GM19328 (cell line): ENCODE measurements around the gene CWC25.

Experiments used
- ATAC-seq: cut with Tn5 transposase; IDR thresholded peaks from one replicate; pipeline ENCODE4 v1.9.1; 2021; ENCODE audit warnings: mild to moderate bottlenecking, moderate library complexity; ENCODE audit not compliant: unreplicated experiment

The CWC25 gene

DNA sequence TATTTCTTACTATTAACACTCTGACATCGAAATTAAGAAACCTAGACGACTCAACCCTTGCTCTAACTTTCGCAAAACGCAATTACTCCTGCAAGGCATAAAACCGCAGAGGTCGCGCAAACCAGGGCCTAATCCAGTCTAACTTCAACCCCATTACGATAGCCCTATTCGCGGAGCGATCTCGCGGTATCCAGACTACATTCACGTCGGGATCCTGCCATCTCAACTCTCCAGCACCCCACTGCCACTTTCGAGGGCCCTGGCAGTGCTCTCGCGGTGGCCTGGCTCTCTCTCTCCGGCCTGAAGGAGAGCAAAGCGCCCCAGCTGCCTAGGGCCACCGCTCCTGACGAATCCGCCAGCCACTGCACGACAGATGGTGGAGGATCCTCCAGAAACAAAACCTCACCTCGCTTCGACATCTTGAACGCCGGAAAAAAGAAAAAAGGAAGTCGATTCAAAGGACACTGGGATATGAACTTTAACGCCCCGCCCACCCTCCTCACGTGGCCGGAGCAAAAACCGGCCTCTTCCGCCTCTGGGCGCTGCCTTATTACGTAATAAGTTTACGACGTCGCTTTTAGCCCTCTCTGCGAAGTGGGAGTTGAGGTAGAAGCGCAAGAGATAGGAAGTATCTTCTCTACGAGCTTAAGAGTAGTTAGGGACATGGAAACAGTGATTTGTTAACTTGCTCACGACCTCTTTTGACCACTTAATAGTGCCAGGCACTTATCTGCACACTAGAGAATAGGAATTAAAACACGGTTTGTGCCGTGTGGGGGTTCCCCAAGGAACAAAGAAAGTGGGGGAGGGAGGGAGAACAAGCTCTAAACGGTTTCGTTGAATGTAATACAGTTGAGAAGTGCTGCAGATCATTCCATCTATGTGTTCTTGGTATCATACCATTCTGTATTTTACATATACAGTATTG, 28.4 kb upstream of the CWC25 start, which contains the start of gene RPL23:
Gene RPL23, minus strand, starts transcription at position 430 of the 928 bp plus-strand sequence. Its CDS starts 11 bp downstream, at position 419.
- peak; percentile 88 for ATAC-seq

DNA sequence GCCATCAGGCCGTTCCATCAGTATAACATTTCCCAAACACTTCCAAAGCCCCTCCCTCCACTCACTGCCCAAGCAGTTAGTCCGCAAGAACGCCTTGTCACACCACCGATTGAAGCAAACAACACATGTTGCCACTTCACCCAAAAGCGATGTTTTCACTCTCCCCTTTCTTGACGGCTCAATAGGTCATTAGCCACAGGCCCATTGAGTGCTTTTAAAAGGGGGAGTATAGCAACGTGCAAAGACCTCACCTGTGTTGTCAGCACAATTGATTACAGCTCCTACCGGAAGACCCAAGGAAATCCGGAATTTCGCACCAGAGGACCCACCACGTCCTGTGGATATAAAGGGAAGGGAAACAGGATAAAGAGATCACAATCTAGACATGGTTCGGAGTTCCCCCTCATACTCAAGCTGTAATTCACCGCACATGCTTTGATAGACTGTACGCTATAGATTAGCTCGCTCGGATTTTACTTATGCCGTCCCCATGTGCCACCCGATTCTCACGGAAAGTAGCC, 27.7 kb upstream of the CWC25 start:
- ATAC-seq = no peak

DNA sequence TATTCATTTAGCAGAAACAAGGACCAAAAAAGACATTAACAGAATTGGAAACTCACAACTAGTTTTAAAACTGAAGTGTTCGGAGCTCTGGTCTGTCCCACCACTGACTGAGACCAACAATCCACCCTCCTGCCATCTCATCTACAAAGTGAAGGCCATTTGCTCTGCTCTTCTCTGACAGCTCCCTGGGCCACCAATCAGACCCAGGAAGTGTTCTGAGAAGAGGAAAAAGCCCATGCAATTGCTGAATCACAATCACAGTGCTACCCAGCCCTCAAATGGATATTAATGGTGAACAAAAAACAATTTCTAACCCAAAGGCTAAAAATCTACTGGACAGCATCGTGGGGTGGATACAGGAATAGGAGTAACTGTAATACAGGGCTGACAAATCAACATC, 26.3 kb upstream of the CWC25 start:
- ATAC-seq = no peak

DNA sequence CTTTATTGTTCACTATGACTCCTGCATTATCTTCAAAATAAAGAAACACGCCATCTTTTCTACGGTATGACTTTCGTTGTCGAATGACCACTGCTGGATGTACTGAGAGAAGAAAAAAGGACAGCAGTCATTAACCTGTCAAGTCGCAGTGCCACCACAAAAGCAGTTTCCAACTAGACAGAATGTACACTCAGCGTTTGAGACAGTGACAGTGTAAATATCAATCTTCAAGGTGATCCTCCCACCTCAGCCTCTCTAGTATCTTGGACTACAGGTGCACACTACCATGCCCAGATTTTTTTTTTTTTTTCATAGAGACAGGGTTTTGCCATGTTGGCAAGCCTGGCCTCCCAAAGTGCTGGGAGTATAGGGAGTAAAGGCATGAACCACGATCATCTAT, 25.3 kb upstream of the CWC25 start:
- ATAC-seq = no peak

DNA sequence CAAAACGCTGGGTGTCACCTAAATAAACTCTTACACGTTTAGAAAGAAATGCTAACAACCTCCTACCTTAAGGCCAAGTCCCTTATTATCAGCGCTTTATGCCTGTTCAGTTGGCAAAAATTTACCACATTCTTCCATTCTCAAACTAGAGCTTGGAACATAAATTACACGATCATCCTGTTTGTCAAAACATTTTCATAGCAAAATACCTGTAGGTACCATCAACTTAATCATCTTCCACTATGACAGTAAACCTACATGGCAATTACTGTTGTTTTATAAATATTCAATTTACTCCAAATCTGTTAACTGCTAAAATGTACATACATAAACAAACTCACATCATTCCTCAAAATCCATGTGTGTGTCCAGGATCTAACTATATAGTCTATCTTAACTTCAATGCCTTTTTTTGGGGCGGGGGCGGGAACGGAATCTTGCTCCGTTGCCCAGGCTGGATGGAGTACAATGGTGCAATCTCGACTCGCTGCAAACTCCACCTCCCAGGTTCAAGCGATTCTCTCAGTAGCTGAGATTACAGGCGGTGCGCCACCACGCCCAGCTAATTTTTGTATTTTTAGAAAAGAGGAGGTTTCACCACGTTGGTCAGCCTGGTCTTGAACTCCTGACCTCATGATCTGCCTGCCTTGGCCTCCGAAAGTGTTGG, 24.0 kb upstream of the CWC25 start:
- no peak for ATAC-seq

DNA sequence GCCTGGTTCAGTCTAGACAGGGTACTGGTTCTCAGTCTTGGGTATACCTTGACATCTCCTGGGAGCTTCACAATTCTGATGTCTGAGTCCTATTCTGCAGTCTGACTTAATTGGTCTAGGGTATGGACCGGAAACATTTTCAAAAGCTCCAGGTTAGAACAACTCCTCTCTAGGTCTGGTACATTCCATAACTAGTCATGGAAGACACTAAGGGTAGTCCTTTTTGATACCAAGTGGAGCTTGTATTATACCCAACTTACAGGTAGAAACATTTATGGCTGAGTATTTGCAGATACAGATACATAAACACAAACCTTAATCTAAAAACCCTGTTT, 23.4 kb upstream of the CWC25 start:
- no peak for ATAC-seq

DNA sequence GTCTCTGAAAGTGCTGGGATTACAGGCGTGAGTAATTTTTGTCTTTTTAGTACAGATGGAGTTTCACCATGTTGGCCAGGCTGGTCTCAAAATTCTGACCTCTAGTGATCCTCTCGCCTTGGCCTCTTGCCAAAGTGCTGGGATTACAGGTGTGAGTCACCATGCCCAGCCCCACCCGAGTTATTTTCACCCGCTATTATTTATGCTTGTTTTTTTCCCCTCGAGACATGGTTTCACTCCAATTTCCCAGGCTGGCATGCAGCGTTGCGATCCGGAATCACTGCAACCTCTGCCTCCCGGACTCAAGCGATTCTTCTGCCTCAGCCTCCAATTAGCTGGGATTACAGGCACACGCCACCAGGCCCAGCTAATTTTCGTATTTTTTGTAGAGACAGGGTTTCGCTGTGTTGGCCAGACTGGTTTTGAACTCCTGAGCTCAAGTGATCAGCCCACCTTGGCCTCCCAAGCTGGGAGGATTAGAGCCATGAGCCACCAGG, 19.2 kb upstream of the CWC25 start:
- no peak for ATAC-seq

DNA sequence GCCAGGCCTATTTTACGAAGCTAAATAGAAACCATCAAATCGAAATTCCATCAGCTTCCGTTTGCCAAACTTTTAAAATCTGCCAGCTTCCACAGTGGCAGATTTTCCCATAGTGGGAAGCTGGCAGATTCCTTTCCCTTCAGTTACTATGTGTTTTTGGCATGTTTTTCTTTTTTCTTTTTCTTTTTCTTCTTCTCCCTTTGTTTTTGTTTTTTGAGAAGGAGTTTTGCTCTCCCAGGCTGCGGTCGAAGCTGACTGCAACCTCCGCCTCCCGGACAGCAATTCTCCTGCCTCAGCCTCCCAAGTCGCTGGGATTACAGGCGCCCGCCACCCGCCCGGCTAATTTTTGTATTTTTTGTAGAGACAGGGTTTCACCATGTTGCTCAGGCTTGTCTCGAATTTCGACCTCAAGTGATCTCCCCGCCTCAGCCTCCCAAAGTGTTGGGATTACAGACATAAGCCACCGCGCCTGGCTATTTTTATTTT, 684 bp upstream of the CWC25 start:
- ATAC-seq = no peak

DNA sequence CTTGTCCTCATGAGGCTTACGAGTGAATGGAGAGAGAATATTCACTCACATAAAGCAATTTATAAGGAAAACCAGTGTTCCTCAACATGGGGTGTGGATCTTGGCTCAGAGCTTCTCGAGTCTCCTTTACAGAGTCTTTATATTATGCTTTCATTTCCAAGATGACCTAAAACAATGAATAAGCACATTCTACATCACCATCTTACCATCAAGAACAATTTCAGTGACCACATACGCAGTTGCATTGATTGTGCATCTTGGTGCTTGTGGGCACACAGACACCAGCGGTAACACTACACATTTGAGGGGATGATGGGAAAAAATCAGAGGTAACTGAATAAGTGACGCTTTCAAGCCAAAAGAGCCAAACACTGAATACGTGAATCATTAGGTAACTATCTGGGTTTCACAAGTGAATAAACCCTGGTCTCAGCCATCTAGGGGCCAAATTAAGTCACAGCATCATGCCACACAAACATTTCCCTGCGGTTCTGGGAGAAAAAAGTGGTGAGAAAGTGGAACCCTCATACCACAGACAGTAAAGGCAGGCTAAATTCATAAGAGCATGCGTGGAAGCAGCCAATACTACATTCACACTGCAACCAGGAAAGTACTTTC, 9.4 kb downstream of the CWC25 start:
- no peak for ATAC-seq

DNA sequence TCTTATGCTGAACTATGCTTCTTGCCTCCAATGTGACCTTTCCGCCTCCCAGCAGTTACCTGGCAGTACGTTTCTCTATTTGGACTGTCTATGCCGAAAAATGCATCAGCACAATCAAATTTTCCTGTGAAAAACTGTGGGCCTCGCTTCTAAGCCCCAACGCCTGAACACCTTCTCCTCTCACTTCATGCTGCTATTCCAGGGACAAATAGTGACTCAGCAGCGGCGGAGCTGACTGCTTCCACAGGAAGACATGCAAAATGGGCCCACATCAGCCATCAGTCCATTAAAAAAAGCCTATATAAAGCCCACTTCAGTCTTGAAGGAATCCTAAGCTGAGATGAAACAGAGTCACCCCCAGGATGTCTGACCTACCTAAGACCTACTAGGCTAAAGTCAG, 15.3 kb downstream of the CWC25 start:
- ATAC-seq = no peak

DNA sequence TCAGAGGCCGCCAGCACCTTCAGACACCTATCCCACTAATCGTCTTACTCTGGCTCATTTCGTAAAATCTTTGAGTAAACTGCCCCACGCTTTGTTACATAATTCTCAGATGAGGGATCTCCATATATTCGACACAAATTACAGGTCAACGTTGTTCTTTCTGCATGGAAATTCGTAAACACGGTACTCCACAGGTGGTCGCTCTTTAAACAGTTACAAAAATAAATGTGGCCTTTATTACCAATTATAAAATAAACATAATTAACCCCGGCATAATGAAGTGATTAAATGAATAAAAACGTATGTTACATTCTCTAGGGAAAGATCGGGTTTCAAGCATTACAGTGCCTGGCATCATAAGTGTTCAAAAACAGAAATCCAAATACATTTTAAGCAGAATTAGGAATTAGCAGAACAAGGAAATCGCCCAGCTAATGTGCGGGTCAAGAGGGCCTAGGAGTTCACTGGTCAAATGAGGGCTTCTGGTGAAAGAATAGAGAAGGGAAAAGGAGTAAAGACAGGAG, 24.8 kb downstream of the CWC25 start:
- ATAC-seq = no peak

DNA sequence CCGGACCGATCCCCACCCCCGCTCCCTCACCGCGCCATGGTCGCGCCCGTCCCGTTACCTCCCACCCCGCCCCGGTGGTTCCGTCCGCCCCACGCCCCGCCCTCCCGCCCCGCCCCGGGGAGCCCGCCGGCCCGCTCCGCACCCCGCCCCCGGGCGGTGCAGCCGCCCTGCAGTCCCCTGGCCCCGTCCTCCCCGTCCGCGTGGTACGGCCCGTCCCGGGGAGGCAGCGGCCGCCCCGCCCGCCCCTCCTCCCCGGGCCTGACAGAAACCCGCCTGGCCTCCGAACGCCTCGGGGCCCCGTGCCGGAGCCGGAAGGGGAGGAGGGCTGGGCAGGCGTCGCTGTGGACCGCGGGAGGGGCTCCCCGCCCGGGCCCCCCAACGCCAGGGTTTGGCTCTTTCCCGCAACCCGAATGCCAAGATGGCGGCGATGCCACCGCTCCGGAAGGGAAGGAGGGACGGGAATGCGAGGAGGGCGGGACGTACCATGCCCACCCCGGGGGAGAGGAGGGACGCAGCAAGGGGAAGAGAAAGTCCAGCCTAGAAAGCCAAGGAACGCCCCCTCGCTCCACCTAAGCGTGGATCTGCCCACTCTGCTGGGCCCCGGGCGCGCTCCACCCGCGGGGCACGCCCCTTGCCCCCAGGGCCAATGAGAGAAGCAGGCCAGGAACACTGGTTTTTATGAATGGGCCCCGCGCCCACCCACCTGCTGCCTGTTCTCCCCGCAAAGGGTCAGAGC, 25.5 kb downstream of the CWC25 start, which contains the start of gene PIP4K2B:
Gene PIP4K2B, minus strand, starts transcription at position 56 of the 736 bp plus-strand sequence. CDS start 132 bp downstream, outside the sequence.
- peak; percentile 67 for ATAC-seq

DNA sequence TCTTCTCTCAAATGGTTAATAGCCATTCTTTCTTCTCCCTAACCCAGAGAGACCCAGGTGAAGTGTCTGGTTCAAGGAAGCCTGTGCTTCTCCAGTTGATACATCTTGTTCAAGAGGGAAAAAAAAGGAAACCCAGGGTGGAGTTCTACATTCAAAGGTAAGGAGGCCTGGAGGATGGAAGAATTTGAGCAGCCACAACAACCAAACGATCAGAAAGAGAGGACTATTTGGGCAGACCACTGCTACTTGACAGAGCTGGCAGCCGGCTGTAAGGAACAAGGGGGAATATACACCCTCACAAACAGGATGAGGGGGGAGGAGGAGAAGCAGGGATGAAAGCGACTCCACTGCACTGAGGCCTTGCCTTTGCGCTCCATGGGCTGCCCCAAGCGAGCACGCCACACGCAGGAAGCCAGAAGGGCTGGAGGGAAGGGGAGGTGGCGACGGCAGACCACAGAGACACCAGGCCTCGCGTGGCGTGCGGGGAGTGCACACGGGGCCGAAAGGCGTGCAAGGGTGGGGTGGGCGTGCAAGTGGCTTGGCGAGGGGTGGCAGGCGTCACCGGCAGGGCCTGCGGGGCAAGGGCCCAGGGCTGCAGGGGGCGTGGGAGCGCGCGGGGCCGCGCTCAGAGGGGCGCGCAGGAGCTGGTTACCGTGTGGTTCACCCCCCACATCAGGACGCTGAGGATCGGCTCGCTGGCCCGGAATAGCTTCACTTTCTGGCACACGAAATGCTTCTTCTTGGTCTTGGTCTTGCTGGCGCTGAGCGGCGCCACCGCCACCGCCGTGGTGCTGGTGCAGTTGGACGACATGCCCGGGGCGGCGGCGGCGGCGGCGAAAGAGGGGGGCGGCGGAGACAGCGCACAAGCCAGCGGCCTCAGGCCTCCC, 26.3 kb downstream of the CWC25 start:
- no peak for ATAC-seq

DNA sequence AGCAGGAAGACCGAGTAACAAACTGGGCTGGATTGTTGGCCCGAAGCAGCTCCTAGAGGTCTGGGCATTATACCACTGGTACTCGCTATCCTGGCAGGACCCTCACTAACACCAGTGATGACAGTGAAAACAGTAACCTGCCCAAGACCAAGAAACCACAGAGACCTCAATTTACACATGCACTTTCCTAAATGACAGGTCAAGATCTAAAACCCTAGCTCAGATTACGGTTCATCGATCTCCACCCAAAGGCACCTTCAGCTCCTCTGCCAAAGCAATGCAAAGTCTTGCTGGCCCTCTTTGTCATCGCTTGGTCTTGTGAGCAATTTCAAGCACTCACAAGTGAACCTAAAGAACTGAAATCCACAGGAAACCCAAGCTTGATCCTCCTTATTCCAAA, 27.3 kb downstream of the CWC25 start:
- ATAC-seq = no peak

DNA sequence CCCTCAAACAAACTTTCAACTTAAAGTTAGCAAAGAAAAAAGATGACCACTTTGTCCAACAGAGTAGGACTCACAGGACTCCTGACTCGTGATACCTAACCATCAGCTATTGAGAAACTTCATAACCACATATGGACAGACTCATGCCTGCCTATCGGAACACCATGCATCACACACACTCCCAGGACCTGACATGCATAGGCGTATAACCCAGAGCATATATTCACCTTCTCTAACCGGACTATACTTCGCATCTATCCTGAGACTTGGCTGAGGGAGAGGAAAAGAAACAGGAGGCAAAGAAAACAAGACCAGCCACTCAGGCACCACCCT, 28.0 kb downstream of the CWC25 start:
- no peak for ATAC-seq

DNA sequence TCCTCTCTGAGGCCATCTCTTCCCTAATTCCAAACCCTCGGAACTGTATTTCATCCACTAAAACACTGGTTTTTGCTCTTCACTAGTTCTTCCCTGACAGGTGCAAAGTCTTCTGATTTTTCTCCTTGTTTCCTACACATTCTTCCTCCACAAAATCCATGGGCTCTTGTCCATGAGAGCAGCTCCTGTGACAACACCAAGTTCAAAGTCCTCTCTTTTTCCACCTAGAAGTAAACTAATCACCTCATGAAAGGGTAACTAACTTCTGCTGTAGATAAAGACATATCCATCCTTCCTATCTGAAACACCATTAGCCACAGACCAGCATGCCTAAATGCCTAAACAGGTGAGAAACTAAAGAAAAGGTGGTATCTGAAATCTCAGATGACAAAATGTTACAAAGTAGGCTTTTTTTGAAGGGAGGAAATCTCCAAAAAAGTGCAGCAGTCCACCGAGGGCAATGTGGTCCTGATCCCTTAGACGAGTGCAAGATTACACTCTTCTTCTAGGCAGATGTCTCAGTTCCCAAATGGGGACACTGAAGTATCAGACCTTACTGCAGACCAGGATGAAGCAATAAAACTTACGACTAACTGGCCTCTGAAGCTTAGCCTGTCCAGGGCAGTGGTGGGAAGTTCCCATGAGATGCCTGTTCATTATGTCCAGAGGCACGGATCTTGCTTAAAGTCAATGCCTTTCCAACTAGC, 28.5 kb downstream of the CWC25 start:
- no peak for ATAC-seq

DNA sequence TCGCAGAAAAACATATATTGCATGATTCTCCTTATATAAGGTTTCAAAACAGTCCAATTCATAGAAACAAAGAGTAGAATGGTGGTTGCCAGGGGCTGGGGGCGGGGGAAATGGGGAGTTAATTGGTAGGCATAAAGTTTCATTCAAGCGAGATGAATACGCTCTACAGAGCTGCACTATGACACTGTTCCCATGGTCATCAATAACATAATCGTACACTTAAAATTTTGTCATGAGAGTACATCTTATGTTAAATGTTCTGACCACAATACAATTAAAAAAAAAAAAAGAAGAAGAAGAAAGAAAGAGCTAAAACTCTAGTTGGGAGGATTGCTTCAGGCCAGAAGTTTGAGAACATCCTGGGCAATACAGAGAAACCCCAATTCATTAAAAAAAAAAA, 30.9 kb downstream of the CWC25 start:
- no peak for ATAC-seq

DNA sequence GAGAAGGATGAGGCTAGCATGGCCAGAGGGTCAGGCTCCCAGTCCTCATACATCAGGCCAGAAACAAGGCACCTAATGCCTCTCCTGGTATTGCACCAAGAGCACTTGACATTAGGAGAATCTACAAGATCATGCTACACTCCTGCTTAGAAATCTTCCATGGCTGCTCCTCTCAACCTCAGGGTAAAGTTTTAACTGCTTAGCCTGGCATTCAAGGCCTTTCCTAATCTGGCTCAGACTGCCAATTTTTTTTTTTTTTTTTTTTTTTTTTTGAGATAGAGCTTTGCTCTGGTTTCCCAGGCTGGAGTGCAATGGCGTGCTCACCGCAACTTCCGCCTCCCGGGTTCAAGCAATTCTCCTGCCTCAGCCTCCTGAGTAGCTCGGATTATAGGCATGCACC, 34.0 kb downstream of the CWC25 start:
- no peak for ATAC-seq
